Activated T-cell treated with anti-CD3 and anti-CD28 coated beads, Interleukin-2, amount 50 U/mL, for 1 hour (primary cell): ENCODE data around the gene U2AF1L4.

Experiments used
- DNase-seq: peaks from one replicate; pipeline ENCODE4 v3.0.0-alpha.2; 2020

U2AF1L4 gene

GRCh38 chr19:35745328-35746086 is at the start of gene U2AF1L4, which contains the start of gene PSENEN:
TSS of gene U2AF1L4 (minus strand) at chr19:35745418. CDS start at chr19:35745391, 27 bp downstream.
TSS of gene PSENEN (plus strand) at chr19:35745651. CDS start at chr19:35745931, 280 bp downstream.
- peak; percentile 93 for DNase-seq

GRCh38 chr19:35793381-35794165 is 48.4 kb upstream of the U2AF1L4 start:
- DNase-seq, result no peak

DNA sequence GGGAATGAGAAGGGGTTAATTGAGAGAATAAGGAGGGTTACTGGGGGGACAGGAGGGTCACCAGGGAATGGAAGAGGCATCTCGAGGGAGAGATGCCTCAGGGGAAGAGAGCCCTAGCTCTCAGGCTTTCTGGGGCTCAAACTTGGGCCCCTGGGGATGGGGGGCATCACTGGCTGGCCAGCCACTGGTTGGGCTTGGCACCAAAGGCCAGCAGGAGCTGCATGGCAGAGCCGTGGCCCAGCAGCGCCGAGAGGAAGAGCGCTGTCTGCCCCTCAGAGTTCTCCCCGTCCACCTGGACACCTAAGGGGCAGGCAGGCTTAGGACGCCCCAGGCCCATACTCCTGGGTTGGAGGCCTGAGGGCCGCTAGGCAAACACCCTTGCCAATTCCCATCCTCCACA is 47.7 kb upstream of the U2AF1L4 start:
- no peak for DNase-seq

- DNase-seq, result no peak
Observed at GRCh38 chr19:35792312-35792711, 47.1 kb upstream of the U2AF1L4 start.

GRCh38 chr19:35791814-35792279 is 46.6 kb upstream of the U2AF1L4 start:
- DNase-seq, result no peak

- DNase-seq, result no peak
Observed at GRCh38 chr19:35790981-35791813, 46.0 kb upstream of the U2AF1L4 start.

- no peak for DNase-seq
Observed at GRCh38 chr19:35789978-35790944, 45.0 kb upstream of the U2AF1L4 start.

DNA sequence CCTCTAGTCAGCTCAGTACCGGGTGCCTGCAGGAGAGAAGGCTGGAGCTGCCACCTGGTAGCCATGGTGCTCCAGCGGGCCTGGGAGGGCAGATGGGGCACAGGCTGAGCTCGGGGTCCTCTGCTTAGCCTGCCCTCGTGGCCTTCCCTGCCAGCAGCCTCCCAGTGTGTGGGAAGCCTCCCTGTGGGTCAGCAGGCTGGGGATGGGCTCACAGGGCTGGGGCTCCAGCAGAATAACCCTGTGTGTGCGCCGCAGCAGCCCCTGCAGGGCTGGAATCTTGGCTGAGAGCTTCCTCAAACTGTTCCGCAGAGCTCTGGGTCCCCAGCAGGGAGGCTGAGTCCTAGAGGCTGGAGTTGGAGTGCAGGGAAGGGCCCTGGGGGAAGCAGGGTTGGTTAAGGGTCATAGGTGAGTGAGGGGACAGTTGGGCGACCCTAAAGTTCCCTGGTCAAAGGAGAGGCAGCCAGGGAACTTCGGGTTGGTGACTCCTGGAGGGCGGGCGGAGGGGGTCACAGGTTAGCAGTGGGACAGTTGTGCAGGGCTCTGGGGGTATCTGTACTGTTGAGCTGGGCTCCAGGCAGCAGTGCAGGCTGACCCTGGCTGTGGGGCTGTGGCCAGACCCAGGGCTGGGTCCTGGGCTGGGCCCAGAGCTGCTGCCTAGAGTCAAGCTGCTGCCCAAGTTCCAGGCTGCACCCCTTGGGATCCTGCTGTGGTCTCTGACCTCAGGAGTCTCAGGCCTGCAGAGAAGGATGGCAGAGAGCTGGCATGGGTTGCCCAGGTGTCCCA is 44.2 kb upstream of the U2AF1L4 start:
- DNase-seq, result no peak

- no peak for DNase-seq
Observed at GRCh38 chr19:35788205-35788960, 43.2 kb upstream of the U2AF1L4 start.

DNA sequence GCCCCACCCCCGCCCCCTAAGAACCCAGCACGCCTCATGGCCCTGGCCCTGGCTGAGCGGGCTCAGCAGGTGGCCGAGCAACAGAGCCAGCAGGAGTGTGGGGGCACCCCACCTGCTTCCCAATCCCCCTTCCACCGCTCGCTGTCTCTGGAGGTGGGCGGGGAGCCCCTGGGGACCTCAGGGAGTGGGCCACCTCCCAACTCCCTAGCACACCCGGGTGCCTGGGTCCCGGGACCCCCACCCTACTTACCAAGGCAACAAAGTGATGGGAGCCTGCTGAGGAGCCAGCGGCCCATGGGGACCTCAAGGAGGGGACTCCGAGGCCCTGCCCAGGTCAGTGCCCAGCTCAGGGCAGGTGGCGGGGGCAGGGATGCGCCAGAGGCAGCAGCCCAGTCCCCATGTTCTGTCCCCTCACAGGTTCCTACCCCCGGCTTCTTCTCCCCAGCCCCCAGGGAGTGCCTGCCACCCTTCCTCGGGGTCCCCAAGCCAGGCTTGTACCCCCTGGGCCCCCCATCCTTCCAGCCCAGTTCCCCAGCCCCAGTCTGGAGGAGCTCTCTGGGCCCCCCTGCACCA is 42.1 kb upstream of the U2AF1L4 start:
- DNase-seq, result no peak

DNA sequence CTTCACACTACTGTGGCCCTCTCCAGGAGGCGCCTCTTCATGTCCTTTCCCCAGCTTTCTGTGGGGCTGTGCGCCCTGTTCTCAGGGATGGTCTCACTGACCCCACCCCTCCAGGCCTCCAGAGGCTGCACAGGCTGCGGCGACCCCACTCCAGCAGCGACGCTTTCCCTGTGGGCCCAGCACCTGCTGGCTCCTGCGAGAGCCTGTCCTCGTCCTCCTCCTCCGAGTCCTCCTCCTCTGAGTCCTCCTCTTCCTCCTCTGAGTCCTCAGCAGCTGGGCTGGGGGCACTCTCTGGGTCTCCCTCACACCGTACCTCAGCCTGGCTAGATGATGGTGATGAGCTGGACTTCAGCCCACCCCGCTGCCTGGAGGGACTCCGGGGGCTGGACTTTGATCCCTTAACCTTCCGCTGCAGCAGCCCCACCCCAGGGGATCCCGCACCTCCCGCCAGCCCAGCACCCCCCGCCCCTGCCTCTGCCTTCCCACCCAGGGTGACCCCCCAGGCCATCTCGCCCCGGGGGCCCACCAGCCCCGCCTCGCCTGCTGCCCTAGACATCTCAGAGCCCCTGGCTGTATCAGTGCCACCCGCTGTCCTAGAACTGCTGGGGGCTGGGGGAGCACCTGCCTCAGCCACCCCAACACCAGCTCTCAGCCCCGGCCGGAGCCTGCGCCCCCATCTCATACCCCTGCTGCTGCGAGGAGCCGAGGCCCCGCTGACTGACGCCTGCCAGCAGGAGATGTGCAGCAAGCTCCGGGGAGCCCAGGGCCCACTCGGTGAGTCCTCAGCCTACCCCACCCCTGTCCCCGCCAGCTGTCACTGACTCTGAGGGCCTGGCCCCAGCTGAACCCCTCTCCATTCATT is 41.3 kb upstream of the U2AF1L4 start:
- DNase-seq, result no peak

- no peak for DNase-seq
Observed at GRCh38 chr19:35785339-35785627, 40.1 kb upstream of the U2AF1L4 start.

- DNase-seq, result no peak
Observed at GRCh38 chr19:35784503-35785338, 39.5 kb upstream of the U2AF1L4 start.

- DNase-seq, result no peak
Observed at GRCh38 chr19:35783469-35784434, 38.5 kb upstream of the U2AF1L4 start.

- no peak for DNase-seq
Observed at GRCh38 chr19:35782589-35782988, 37.4 kb upstream of the U2AF1L4 start.

DNA sequence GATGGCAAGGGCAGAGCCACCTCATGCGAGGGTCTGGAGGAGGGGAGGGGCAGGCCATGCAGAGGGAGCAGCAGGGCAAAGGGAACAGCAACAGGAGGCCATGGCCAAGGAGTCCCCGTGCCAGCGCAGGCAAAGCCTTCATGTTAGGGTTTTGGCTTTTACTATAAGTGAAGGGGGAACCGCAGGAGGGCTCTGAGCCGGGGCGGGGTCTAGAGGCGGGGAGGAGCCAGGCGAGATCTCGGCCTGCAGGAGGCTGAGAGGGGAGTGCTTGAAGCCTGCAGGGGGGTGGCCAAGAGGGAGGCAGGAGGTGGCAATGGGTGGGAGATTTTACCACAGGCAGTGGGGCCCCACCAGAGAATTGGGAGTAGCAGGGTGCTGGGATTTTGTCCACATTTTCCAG is 36.4 kb upstream of the U2AF1L4 start:
- DNase-seq, result no peak

DNA sequence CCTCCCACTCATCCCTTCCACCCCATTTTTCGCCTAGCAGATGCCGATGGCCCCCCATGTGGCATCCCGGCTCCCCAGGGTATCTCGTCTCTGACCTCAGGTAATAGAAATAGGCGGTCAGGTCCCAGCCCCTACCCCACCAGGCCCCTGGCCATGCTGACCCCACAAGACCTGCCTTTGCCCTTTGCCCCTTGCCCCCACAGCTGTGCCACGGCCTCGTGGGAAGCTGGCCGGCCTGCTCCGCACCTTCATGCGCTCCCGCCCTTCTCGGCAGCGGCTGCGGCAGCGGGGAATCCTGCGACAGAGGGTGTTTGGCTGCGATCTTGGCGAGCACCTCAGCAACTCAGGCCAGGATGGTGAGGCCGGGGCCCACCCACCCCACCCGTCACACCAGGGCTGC is 35.5 kb upstream of the U2AF1L4 start:
- DNase-seq, result no peak
